IPS-NIHi11 (cell line): ENCODE data around the gene ANGPTL8.

ENCODE experiments used
- DNase-seq: peaks from one replicate; pipeline ENCODE4 v3.0.0; 2012; ENCODE audit warnings: mixed read lengths, low spot score

ANGPTL8 gene

DNA sequence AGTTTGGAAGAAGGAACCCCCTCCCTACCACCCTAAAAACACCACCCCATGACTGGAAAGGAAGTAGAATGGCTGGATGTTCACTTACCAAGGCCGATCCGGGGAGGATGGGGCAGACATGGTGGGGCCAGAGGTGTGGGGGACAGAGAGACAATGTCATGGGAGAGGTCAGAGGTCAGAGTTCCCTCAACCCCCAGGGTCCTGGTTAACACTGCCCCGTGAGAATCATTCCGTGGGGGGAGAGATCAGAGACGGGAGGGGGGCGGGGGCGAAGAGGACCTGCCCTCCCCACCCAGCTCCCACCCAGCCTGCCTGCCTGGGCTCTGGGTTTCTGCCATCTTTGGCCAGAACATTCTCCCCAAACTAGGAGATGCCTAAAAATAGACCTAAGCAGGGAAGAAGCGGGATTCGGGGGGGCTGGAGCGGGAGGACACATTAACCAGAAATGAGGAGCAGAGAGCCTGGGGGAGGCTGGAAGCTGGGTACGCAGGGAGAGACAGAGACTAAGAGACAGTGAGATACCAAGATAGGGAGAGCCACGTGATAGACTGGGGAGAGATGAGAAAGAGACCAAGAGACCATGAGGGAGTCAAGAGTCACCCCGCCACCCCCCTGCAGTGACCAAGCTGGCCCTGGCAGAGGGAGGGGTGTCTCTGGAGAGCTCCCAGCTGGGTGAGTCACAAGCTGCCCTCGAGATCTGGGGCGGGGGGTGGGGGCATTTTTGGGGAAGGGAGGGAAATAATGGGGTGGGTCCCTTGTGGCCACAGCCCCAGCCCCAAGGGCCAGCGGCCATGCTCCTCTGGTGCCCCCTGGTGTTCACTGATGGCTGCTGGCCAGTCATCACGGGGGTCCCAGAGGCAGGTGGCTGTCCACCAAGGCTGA, 36.0 kb upstream of the ANGPTL8 start:
- peak; percentile 94 for DNase-seq

DNA sequence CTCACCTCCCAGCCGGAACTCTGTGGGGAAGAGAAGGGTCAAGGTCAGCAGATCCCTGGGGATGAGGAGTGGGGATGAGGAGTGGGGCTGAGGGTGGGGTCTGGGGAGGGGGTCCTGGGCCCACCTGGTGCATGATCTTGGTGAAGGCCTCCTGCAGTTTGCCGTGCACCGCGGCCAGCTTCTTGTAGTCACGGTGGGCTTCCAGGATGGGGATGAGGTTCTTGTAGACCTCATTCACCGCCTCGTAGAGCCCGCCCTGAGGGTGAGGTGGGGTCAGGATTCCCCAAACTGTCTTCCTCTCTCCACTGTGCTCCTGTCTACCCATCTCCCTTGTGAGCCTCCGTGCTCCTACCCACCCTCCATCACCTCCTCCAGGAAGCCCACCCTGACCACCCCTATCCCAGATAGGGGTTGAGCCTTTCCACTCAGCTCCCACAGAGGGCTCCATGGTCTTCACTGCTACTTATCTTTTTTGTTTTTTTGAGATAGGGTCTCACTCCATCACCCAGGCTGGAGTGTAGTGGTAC, 35.3 kb upstream of the ANGPTL8 start:
- DNase-seq, result no peak

DNA sequence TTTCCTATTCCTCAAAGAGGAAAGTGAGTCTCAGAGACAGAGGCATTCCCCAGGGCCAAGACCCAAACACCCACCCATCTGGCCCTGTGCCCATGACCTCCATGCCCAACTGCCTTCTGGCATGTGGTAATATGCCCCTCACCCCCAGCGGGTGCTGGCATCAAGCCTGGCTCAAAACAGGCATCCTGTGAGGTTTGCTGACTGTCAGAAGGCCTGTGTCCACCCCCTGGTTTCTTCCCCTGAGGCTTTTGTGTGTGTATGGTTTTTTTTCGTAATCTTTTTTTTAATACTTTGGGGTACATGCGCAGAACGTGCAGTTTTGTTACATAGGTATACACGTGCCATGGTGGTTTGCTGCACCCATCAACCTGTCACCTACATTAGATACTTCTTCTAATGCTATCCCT, 34.5 kb upstream of the ANGPTL8 start:
- no peak for DNase-seq

DNA sequence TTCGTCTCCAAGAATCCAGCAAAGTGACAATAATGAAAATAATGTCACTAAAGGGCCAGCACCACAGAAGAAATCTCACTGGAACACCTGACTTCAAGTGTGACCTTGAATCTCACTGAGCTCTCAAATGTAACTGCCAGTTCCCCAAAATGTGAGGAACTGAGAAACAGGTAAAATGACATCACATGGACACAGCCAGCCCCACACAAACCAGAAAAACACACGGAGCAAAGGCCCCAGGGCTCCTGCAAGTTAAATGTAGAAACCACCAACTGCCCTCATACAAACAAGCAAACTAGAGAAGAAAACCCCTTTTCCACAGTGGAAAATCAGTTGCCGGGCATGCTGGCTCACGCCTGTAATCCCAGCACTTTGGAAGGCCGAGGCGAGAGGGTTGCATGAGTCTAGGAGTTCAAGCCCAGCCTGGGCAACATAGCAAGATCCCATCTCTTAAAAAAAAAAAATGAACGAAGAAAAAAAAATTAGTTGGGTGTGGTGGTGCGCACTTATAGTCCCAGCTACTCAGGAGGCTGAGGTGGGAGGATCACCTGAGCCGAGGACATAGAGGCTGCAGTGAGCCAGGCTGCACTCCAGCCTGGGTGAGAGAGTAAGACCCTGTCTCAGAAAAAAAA, 33.4 kb upstream of the ANGPTL8 start:
- no peak for DNase-seq

DNA sequence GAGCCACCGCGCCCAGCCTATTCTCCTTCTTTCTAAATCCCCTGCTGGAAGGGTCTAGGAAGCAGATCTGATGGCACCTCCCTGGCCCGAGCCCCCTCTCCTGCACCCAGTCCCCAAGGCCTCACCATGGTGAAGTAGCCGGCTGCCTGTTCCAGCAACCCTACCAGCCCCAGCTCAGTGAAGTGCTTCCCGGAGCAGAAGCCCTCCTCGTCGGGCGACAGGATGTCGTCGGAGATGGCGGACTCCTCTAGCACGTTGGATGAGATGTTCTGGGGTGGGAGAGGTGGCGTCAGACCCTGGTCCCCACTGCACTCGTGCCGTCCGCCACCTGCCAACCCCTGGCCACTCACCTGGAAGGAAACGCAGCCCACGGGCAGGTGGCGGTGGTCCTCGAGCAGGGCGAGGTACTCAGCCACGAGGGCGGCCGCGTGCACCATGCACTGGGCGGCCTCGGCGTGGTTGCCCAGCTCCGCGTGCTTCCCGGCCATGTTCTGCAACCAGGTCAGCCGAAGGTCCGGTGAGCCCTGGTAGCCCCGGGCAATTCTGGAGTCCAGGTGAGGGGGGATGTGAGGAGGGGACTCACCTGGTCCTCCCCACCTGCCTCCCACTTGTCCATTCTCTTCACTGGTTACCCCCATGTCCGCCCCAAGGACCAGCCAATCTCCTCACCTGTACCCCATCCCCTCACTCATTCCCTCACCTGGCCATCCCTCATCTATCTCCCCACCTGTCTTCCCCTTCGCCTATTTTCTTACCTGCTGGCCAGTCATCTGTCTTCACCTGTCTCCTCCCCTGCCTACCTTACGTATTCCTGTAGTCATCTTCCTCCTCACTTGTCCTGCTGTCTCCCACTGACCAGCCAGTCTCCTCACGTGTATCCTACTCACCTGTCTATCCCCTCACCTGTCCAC, 30.6 kb upstream of the ANGPTL8 start:
- no peak for DNase-seq

DNA sequence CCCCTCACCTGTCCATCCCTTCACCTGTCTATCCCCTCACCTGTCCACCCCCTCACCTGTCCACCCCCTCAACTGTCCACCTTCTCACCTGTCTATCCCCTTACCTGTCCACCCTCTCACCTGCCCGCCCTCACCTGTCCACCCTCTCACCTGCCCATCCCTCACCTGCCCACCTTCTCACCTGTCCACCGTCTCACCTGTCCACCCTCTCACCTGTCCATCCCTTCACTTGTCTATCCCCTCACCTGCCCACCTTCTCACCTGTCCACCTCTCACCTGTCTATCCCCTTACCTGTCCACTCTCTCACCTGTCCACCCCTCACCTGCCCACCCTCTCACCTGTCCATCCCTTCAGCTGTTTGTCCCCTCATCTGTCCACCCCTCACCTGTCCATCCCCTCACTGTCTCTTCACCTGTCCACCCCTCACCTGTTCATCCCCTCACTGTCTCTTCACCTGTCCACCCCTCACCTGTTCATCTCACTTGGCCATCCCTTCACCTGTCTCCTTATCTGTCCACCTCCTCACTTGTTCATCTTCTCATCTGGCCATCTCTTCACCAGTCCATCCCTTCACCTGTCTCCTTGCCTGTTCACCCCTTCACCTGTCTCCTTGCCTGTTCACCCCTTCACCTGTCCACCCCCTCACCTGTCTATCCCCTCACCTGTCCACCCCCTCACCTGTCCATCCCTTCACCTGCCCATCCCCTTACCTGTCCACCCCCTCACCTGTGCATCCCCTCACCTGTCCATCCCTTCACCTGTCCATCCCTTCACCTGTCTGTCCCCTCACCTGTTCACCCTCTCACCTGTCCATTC, 29.4 kb upstream of the ANGPTL8 start:
- no peak for DNase-seq

DNA sequence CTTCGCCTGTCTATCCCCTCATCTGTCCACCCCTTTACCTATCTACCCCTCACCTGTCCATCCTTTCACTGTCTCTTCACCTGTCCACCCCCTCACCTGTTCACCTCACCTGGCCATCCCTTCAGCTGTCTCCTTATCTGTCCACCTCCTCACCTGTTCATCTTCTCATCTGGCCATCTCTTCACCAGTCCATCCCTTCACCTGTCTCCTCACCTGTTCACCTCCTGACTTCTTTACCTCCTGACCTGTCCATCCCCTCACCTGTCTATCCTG, 28.8 kb upstream of the ANGPTL8 start:
- no peak for DNase-seq

DNA sequence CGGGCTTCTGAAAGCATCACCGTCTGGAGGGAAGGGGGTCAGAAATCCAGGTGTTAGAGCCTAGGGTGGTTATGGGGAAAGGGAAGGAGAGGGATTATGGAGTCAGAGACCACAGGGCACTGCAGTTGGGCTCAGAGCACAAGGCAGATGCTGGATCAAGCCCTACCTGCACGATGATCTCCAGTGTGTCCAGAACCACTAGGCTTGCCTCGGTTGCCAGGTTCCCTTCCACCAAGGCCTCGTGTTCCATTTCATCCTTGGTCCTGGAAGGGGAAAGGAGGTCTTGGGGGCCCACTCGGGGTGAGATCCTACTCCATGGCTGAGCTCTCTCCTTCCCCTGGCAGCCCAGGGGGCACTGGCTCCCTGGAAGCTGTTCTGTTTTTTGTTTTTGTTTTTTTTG, 25.0 kb upstream of the ANGPTL8 start:
- DNase-seq, result no peak

DNA sequence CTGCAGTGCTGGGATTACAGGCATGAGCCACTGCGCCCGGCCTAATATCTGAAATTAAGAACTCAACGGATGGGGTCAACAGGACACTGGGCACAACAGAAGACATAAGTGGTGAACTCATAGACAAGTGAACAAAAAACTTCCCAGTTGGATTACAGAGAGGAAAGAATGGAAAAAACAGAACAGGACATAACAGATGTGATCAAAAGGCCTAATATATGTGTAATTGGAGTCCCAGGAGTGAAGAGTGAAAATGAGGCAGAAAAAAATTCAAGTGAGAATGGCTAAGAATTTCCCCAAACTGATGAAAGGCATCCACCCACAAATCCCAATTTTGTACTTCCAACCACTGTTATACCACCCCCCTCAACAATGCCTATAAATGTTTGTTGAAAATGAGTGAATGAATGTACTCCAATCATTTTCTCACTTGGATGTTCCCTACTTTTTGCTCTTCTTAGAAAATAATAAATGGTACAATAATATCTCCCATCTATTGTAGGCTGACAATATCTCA, 18.3 kb upstream of the ANGPTL8 start:
- no peak for DNase-seq

DNA sequence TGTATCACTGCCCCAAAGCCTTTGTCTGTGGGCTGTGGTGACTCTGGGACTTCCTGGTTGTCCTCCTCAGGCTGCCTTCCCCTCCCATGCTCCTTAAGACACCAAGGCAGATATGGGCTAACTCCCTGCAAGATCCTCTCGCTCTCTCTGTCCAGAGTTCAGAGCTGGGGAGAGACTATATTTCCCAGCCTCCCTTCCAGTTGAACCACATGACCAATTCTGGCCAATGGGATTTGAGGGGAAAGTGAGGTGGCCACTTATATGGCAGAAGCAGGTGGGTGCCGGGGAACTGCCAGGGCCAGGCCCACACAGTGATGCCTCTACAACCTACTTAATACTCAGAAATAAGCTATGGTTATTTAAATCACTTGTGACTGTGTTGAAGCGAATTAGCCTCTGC, 16.2 kb upstream of the ANGPTL8 start:
- no peak for DNase-seq

DNA sequence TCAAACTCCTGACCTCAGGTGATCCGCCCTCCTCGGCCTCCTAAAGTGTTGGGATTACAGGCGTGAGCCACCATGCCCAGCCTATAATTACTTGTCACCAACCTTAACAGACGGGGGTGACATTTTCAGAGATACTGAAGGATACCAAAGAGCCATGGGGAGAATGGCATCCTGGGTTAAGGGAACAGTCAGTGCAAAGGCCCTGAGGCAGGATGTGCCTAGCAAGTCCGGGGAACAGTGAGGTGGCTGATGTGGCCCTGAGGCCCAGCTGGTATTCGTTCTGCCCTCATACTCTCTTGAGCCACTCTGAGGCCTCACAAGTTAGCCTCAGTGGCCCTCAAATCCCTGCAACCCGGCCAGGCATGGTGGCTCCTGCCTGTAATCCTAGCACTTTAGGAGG, 15.0 kb upstream of the ANGPTL8 start:
- no peak for DNase-seq

DNA sequence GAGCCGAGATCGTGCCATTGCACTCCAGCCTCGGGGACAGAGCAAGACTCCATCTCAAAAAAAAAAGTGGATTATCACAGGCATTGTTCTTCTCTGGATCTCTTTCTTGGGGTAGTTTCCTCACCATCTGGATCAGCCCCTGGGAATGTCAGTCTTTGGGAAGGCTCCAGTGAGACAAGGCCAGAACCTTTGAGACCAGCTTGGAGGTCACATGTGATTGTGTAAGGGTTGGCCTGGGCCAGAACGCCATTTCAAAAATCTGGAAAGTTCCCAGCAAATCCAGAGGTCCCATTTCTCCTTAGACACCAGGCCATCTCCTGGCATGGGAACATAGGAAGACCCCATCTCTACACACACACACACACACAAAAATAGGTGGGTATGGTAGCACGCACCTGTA, 14.2 kb upstream of the ANGPTL8 start:
- DNase-seq, result no peak

DNA sequence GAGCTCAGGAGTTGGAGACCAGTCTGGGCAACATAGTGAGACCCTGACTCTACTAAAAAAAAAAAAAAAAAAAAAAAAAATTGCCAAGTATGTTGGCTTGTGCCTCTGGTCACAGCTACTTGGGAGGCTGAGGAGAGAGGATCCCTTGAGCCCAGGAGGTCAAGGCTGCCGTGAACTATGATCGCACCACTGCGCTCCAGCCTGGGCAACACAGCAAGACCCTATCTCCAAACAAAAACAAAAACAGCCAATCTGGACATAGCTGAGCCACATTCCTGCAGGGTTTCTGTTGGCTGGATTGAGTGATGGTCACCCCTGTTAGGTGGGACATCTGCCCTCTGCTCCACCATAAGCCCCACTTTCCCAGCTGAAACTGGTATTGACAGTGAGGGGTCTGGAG, 13.6 kb upstream of the ANGPTL8 start:
- DNase-seq, result no peak

DNA sequence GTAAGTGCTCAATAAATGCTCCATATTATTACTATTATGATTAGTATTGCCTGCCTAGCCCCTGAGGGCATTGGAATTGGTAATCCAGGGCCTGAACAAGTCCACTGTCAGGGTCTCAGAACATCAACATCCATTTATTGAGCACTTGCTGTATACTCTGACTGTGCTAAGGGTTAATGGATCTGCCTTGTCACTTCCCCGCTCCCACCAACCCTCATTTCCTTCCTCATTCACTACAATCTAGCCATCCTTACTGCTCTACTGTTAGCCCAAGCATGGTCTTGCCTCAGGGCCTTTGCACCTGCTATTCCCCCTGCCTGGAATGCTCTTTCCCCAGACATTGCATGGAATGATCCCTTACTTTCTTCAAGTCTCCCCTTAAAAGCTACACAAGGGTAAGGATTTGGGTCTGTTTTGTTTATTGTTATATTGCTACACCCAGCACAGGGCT, 12.7 kb upstream of the ANGPTL8 start:
- no peak for DNase-seq

DNA sequence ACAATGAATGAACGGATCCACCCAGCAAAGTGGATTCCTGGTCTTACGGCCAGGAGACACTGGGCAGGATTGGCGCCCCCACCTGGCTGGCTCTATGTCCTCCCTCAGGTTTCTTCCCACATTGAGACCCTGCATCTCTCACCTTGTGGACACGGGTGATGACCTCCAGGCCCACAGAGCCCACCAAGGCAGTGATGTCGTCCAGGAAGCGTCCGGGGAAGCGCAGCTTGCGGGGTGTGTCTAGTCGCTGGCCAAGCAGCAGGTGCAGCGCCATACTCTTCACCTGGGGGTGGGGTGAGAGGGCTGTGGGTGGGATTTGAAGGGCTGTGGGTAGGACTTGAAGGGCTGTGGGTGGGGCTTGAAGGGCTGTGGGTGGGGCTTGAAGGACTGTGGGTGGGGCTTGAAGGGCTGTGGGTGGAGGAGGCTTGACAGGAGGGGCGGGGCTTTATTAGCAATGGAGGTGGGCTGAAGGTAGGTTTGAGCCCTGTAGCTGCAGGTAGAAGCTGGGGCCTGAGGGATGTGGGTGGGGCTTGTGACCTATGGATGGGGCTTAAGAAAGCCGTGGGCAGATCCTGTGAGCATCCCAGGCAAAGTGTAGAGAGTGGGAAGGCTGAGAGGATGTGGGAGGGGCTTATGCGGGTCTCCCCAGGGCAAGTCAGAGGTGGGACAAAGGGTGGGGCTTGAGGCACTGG, 12.1 kb upstream of the ANGPTL8 start:
- DNase-seq, result peak; percentile 89

DNA sequence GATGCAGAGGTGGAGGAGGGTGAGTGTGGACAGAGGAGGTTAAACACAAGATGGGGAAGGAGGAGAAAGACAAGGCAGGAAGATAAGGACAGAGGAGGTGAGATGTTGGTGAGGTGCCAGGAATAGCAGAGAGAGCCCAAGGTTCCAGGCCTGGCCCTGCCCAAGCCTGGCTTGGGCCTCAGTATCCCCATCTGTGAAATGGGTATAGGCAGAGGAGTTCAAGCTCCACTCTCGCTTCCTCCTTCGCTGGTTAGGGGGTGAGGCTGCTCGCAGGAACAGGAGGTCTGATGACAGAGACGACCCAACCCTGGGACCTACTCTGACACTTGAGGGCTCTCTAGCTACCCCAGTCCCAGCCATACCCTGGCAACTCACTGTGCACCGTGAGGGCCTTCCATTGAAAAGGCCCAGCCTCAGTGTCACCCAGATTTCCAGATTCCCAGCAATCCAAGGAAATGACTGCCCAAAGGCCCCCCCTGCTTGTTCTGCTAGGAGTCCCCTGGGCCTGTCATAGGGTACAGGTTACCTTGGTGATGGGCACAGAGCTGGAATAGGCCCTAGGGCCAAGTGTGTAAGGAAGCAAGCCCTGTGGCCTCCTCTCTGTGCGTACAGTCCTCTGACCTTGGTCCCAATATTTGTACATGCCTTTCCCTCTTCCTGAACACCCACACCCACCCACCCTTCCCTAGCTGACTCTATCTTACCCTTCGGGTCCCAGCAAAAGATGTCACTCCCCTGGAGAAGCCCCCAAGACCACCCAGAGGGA, 8.6 kb upstream of the ANGPTL8 start:
- no peak for DNase-seq

DNA sequence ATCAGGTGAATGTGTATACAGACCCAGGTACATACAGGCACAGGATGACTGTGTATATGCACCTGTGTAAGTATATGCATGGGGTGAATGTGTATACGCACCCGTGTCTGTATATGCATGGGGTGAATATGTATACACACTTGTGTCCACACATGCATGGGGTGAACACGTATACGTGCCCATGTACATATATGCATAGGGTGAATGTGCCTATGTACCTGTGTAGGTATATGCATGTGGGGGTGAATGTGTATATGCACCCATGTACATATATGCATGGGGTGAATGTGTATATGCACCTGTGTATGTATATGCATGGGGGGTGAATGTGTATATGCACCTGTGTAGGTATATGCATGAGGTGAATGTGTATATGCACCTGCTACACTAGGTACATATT, 6.9 kb upstream of the ANGPTL8 start:
- DNase-seq, result no peak

DNA sequence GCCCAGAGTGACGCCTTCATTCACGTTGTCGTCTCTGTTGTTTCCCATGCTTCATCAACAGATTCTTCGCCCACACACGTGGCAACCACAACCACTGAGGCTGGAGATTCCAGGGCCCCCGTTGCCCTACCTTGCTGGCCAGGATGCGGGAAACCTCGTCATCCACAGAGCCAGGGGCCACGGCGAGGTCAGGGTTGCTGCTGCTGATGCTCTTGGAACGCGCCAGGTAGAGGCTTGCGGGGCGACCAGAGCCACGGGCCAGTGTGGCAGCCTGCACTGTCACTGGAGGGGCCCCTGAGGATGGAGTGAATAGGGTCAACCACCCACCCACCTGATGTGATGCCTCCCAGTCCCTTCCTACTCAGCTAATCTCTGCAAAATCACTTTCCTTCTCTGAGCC, 6.3 kb upstream of the ANGPTL8 start:
- no peak for DNase-seq

DNA sequence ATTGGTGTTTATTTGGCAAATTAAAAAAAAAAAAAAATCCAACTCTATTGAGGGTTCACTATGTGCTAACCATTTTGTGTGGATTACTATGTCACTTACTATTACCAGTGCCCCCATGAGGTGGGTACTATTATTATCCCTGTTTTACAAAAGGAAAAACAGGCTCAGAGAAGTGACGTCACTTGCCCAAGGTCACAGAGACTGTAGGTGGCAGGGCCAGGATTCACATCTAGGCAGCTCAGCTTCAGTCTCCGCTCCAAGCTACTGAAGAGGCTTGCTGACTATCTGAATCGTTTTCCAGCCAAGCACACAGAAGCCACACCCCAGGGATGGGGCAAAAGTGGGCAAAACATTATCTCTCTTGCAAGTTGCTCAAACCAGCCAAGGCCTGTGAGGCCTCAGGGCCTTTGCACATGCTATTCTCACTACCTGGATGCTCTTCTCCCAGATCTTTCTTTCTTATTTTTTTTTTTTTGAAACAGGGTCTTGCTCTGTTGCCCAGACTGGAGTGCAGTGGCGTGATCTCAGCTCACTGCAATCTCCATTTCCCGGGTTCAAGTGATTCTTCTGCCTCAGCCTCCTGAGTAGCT, 4.8 kb upstream of the ANGPTL8 start:
- no peak for DNase-seq
